Muscle of leg (tissue), 16 donors: ENCODE results near the gene BTN3A1. TPM values are rescaled to one million over a fixed set of nuclear protein-coding genes. Genes with fewer than 3 reads are reported as not detected.
A peak's percentile ranks its signal among the peaks of the same experiment; 100 is the strongest.
"Not testable (repeated sequence)": the region's sequence is repeated elsewhere in the genome, so short reads cannot be mapped to it uniquely, and the experiment has no call there.

Source experiments
- DNase-seq: peaks from one replicate; pipeline ENCODE4 v3.0.0; 2013
- H3K27ac ChIP-seq: one replicate; pipeline ENCODE4 v1.5.1; 2013; ENCODE audit warnings: mild to moderate bottlenecking, low read length, control low read depth
- H3K27me3 ChIP-seq: one replicate; pipeline ENCODE4 v1.6.1; 2013; ENCODE audit warnings: low read length; ENCODE audit not compliant: control insufficient read depth, insufficient read depth
- H3K36me3 ChIP-seq: one replicate; pipeline ENCODE4 v1.6.1; 2013; ENCODE audit warnings: low read length; ENCODE audit not compliant: control insufficient read depth, insufficient read depth
- H3K4me1 ChIP-seq: one replicate; pipeline ENCODE4 v1.6.1; 2013; ENCODE audit warnings: low read length; ENCODE audit not compliant: control insufficient read depth, insufficient read depth
- H3K4me3 ChIP-seq: one replicate; pipeline ENCODE4 v1.5.1; 2013; ENCODE audit warnings: low read length, control low read depth
- H3K9me3 ChIP-seq: replicated peaks from 2 replicates; pipeline ENCODE4 v1.6.1; 2013; ENCODE audit warnings: low read depth, low read length; ENCODE audit not compliant: control insufficient read depth
- WGBS: methylation state at CpG from one replicate; pipeline ENCODE4 v1.1.5; 2013; ENCODE audit warnings: missing lambda C conversion rate; ENCODE audit not compliant: insufficient coverage; 5-methylcytosine and 5-hydroxymethylcytosine counted together
- long read RNA-seq, 11 donors: transcript quantifications; one replicate each; lab custom pipeline, GENCODE V29; 2026
- polyA plus RNA-seq, 8 donors: library from polyadenylated mRNA; unstranded; fragments of 120-200 nt; gene quantifications; one replicate each; pipeline versions ENCODE4 v1.2.1 to v1.2.3, GENCODE V29; 2013; ENCODE audit warnings: inconsistent platforms in 1 of 8, low replicate concordance in 1 of 8; ENCODE audit not compliant: insufficient read length in 8 of 8, insufficient read depth in 1 of 8
- total RNA-seq: library from RNA; stranded (reverse); fragments of 120-200 nt; gene quantifications from one replicate; pipeline ENCODE4 v1.2.4, GENCODE V29; 2013

The BTN3A1 gene
- total RNA-seq, result 25.1 TPM
- polyA plus RNA-seq, result 10 to 100 TPM; 16.3 to 24.0 (median 21.3) TPM
- long read RNA-seq, donor 1, result 0 reads
- long read RNA-seq, donor 2, result 0 reads
- long read RNA-seq, donor 3, result 0 reads
- long read RNA-seq, donor 4, partial matches to known transcripts, result 0 of 1 reads
- long read RNA-seq, donor 4, other reads (novel, unspliced or antisense), result 0 of 1 reads
- long read RNA-seq, donor 5, partial matches to known transcripts, result 0 of 1 reads
- long read RNA-seq, donor 5, other reads (novel, unspliced or antisense), result 0 of 1 reads
- long read RNA-seq, donor 6, partial matches to known transcripts, result 0 of 1 reads
- long read RNA-seq, donor 6, other reads (novel, unspliced or antisense), result 0 of 1 reads
- long read RNA-seq, donor 7, partial matches to known transcripts, result 0 of 1 reads
- long read RNA-seq, donor 7, other reads (novel, unspliced or antisense), result 0 of 1 reads
- long read RNA-seq, donor 8, result 0 reads
- long read RNA-seq, donor 9, partial matches to known transcripts, result 0 of 1 reads
- long read RNA-seq, donor 9, other reads (novel, unspliced or antisense), result 0 of 1 reads
- long read RNA-seq, donor 10, result 0 reads
- long read RNA-seq, donor 11, partial matches to known transcripts, result 0 of 1 reads
- long read RNA-seq, donor 11, other reads (novel, unspliced or antisense), result 0 of 1 reads

DNA sequence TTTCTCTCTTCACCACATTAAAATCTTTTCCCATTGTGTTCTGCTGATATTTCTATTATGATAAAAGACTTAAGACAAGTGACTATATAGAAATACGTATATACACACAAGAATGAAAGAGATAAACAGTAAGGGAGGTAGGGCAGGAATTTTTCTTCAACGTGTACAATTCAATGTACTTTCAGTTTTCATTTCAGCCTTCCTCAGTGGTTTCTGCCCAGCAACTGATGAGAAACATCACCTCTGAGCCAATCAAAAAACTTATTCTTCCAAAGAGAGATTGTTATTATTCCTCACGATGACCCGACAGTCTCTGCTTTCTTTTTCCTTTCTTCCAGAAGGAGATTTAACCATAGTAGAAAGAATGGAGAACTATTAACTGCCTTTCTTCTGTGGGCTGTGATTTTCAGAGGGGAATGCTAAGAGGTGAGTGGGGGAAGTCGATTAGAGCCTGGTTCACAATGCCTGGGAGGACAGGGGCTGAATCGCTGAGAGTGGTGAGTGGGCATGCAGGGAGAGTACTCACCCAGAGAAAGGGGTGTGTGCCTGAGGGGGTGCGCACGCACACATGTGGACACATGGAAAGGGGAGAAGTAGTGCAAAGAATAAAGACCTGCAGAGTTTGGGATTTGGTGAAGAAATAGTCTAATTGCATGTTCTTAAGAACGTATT, at the start of gene BTN3A1:
Gene BTN3A1, plus strand, starts transcription at position 289 of the 672 bp plus-strand sequence. CDS start 3,289 bp downstream, outside the sequence.
- H3K4me1 ChIP-seq, result peaks cover 2% of the 10 kb centered on the region
- H3K36me3 ChIP-seq, result peaks cover 16% of the 10 kb centered on the region
- peak within 1 kb of the TSS; percentile 50 for H3K4me3 ChIP-seq
- no peaks in the 10 kb centered on the region for H3K9me3 ChIP-seq
- peak within 1 kb of the TSS; percentile 93 for H3K27ac ChIP-seq
- H3K27me3 ChIP-seq, result no peaks in the 10 kb centered on the region
- DNase-seq, result peak; percentile 93
- WGBS, result 0% methylated on average over 4 of the region's 9 CpGs

DNA sequence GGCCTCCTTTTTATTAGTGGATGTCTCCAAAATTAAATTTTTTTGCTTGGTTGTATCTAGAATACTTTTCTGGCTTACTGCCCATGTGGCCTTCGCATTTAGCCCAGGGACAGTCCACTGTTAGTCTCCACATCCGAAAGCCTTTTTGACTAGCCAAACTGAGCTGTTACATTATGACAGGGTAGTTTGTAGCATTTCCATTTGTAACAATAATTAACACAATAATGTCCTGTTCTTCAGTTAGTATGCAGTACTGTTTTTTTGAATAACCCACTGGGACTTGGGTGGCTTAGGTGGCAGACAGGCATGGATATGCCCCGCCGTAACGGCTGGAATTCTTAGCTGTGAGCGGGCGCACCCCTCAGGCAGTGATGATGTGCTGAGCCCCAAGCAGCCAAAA, 49.8 kb upstream of the BTN3A1 start:
- Histone ChIP-seq H3K36me3 (no peaks in the 10 kb centered on the region), H3K4me3 (no peak overlapping the region), H3K27ac (no peak overlapping the region), H3K4me1 (no peaks in the 10 kb centered on the region), H3K9me3 (no peaks in the 10 kb centered on the region), H3K27me3 (no peaks in the 10 kb centered on the region)
- WGBS, result 100% methylated on average over 2 of the region's 7 CpGs
- DNase-seq, result no peak

DNA sequence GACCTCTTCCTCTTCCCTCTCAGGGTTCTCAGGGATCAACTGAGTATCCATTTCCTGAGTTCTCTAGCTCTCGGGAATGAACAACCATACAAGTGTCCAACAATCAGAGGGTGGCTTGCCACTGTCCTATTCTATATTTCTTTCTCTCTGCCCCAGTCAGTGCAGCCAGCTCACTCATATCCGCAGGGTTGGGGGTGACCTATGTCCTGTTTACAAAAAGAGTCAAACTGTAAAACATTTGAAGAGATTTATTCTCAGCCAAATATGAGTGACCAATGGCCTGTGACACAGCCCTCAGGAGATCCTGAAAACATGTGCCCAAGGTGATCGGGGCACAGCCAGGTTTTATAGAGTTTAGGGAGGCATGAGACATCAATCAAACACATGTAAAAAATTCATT, 47.9 kb upstream of the BTN3A1 start:
- H3K36me3 ChIP-seq, result no peaks in the 10 kb centered on the region
- WGBS, result 50% methylated on average over 1 of the region's 3 CpGs
- no peak for DNase-seq

DNA sequence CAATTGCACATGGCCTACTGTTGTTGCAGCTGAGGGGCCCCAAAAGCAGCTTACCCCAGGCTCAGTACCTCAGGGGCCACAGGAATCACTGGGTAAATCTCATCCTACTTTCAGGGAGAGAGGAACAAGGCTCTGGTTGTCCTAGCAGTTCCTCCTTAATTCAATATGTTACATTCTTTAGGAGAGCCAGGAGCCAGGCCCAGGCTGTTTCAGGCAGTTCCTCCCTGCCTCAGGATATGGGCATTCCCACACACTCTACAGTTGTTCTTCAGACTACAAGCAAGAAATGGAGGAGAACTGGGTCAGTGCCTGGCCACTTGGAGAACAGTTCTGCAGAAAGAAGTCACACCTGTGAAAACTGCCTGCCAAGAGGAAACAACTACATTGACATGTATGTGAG, 46.7 kb upstream of the BTN3A1 start:
- H3K4me1 ChIP-seq, result no peaks in the 10 kb centered on the region
- DNase-seq, result no peak
- no peaks in the 10 kb centered on the region for H3K36me3 ChIP-seq
- no peak overlapping the region for H3K4me3 ChIP-seq
- no peaks in the 10 kb centered on the region for H3K27me3 ChIP-seq
- H3K27ac ChIP-seq, result no peak overlapping the region
- no peaks in the 10 kb centered on the region for H3K9me3 ChIP-seq

More for the DNA sequence above, 47.9 kb upstream of the BTN3A1 start:
- Histone ChIP-seq H3K4me1 (no peaks in the 10 kb centered on the region), H3K27me3 (no peaks in the 10 kb centered on the region), H3K9me3 (no peaks in the 10 kb centered on the region), H3K4me3 (no peak overlapping the region), H3K27ac (no peak overlapping the region)

DNA sequence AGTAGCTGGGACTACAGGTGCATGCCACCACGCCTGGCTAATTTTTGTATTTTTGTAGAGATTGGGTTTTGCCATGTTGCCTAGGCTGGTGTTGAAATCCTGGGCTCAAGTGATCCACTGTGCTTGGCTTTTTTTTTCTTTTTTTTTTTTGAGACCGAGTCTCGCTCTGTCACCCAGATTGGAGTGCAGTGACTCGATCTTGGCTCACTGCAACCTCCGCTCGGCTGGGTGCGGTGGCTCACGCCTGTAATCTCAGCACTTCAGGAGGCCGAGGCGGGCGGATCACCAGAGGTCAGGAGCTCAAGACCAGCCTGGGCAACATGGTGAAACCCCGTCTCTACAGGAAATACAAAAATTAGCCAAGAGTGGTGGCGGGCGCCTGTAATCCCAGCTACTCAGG, 44.5 kb upstream of the BTN3A1 start:
- H3K9me3 ChIP-seq, DNase-seq, H3K27ac ChIP-seq, H3K4me3 ChIP-seq, H3K27me3 ChIP-seq, H3K36me3 ChIP-seq, H3K4me1 ChIP-seq: not testable (repeated sequence)
- WGBS, result 82% methylated on average over 6 of the region's 14 CpGs

DNA sequence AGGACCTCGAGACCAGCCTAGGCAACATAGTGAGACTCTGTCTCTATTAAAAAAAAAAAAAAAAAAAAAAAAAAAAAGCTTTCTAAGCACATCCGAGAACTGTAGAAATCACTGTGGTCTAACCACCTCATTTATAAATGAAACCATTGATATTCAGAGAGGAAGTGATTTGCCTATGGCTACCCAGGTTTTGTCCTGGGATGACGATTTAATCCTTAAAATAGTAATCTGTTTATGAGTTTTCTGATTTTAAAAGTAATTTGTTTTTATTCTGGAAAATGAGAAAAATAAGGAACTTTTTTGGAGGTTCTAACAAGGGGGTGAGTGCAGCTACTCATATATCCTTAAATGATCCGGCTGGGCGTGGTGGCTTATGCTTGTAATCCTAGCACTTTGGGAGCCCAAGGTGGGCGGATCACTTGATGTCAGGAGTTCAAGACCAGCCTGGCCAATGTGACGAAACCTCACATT, 43.5 kb upstream of the BTN3A1 start:
- H3K27ac ChIP-seq, result no peak overlapping the region
- H3K27me3 ChIP-seq, result no peaks in the 10 kb centered on the region
- H3K4me3 ChIP-seq, result no peak overlapping the region
- H3K9me3 ChIP-seq, result no peaks in the 10 kb centered on the region
- no peaks in the 10 kb centered on the region for H3K4me1 ChIP-seq
- DNase-seq, result no peak
- H3K36me3 ChIP-seq, result no peaks in the 10 kb centered on the region
- WGBS, result 73% methylated on average over 2 of the region's 7 CpGs

DNA sequence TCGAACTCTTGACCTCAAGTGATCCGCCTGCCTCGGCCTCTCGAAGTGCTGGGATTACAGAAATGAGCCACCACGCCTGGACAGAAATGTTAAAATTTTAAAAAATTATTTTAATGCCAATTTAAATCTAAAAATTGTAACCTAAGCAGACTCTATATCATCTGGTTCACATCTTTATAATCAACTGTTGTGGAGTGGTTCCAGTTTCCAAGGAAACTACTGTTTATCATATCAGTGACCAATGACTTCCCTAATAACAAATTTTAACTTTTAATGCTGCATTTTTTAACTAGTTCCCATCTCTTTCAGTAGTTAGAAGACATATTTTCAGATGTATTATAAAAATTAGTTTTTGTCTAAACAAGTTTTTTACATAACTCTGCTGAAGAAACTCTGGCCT, 42.3 kb upstream of the BTN3A1 start:
- no peaks in the 10 kb centered on the region for H3K27me3 ChIP-seq
- H3K4me3 ChIP-seq, result no peak overlapping the region
- WGBS, result no CpG with 5 or more reads among the region's 5 CpGs
- no peak overlapping the region for H3K27ac ChIP-seq
- H3K36me3 ChIP-seq, result no peaks in the 10 kb centered on the region
- peak; percentile 75 for DNase-seq
- H3K4me1 ChIP-seq, result peaks cover 8% of the 10 kb centered on the region
- H3K9me3 ChIP-seq, result no peaks in the 10 kb centered on the region

DNA sequence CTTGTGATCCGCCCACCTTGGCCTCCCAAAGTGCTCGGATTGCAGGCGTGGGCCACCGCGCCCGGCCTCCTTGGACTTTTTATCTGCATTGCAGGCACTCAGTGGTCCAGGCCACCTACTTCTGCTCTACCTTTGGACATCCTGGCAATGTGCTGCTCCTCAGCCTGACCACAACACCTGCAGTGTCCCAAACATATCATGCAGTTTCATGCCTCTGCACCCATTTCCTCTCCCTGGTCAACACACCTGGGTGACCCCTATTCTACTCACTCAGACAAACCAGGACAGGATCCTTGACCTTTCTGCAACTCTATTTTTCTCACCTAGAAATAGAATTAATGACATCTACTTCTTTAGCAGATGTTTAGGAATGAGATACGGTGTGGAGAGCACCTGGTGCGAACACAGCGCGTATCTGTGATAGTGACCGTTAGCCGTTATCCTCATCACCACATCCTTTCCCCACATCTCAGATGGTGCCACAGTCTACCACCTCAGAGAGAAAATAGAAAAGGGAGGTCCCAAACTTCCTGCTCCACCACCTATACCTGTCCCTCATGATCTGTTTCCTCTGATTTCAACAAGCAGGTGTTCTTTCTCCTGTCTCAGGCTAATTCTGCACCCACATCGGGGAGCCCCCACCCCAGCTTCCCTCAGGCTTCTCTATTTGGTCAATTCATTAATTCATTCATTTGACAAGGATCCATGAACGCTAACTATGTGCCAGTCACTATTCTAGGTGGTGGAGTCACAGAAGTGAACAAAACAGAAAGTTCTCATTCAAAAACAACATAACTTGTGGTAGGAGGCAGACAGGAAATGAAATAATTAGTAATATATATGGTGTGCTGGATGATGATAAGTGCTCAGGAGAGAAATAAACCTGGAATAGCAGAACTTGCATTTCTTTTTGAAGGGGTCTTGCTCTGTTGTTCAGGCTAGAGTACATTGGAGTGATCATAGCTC, 41.3 kb upstream of the BTN3A1 start:
- Histone ChIP-seq H3K27ac (no peak overlapping the region), H3K36me3 (no peaks in the 10 kb centered on the region), H3K27me3 (no peaks in the 10 kb centered on the region), H3K4me3 (no peak overlapping the region), H3K4me1 (peaks cover 8% of the 10 kb centered on the region), H3K9me3 (no peaks in the 10 kb centered on the region)
- WGBS, result 86% methylated on average over 6 of the region's 14 CpGs
- no peak for DNase-seq

DNA sequence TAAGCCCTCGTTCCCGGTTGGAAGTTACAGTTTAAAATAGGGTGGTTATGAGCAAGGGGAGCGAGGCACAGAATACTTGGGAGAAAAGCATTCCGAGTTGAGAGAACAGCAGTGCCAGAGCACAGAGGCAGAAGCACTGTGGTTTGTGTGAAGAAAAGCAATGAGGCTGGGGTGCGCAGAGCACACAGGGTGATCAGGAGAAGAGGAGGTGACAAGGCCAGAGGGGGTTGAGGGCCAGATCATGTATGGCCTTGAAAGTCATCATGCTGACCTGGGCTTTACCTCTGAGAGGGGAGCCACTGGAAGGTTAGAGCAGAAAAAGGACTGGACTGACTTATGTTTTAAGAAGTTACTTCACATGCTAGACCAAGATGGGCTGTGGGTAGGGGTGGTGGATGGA, 40.5 kb upstream of the BTN3A1 start:
- H3K27ac ChIP-seq, result no peak overlapping the region

More for the DNA sequence above, 40.5 kb upstream of the BTN3A1 start:
- no peak for DNase-seq
- WGBS, result 91% methylated on average over 5 of the region's 5 CpGs
- Histone ChIP-seq H3K9me3 (no peaks in the 10 kb centered on the region), H3K4me3 (no peak overlapping the region), H3K36me3 (no peaks in the 10 kb centered on the region), H3K27me3 (no peaks in the 10 kb centered on the region), H3K4me1 (peaks cover 9% of the 10 kb centered on the region)
